ENCODE data around the gene BMAL1. TPM values are rescaled to one million over a fixed set of nuclear protein-coding genes. Genes with fewer than 3 reads are reported as not detected.

BMAL1 gene
- total RNA-seq, 1 experiment from 2014 or later, result 3.3 TPM

- TF ChIP-seq CTCF (conservative IDR thresholded peaks at IDR 0.05), result no peak
- H3K4me1 ChIP-seq (ENCODE audit: insufficient read depth, low read length), result no peaks in the 10 kb centered on the region
- no peak for DNase-seq
Observed at GRCh38 chr11:13333456-13333957, 55.9 kb downstream of the BMAL1 start.

More at GRCh38 chr11:13333456-13333957, 55.9 kb downstream of the BMAL1 start:
- H3K56ac ChIP-seq (ENCODE audit: insufficient read length, low read depth, low read length), result no peak overlapping the region
- H3K79me2 ChIP-seq (ENCODE audit: insufficient read depth, low read length), result no peaks in the 10 kb centered on the region
- H2BK20ac ChIP-seq (ENCODE audit: low read depth, low read length, poor library complexity, severe bottlenecking), result no peak overlapping the region
- H3K4ac ChIP-seq (ENCODE audit: low read depth, low read length), result no peak overlapping the region
- no peaks in the 10 kb centered on the region for H4K20me1 ChIP-seq (ENCODE audit: control insufficient read depth, insufficient read depth, insufficient read length)
- no peak overlapping the region for H3K27ac Mint-ChIP-seq
- no peak overlapping the region for H4K91ac ChIP-seq (ENCODE audit: insufficient read length, low read depth, low read length)
- peaks cover 0 to 3% of the 10 kb centered on the region in 2 experiments; a peak in 2 of 4 replicates for H3K4me1 Mint-ChIP-seq
- H3K36me3 Mint-ChIP-seq (ENCODE audit: insufficient read depth in 1 of 3, low read depth in 3 of 3), result no peaks in the 10 kb centered on the region
- H2BK12ac ChIP-seq (ENCODE audit: insufficient read length, low read depth, low read length), result no peak overlapping the region
- no peak overlapping the region for H3K4me3 Mint-ChIP-seq
- H3K9ac ChIP-seq (ENCODE audit: extremely low read depth, insufficient read length, low read length), result no peak overlapping the region
- no peak overlapping the region for H4K5ac ChIP-seq (ENCODE audit: insufficient read length, low read depth, low read length)
- H2BK120ac ChIP-seq (ENCODE audit: low read depth, low read length, poor library complexity, severe bottlenecking), result no peak overlapping the region
- no peaks in the 10 kb centered on the region for H3K79me1 ChIP-seq (ENCODE audit: insufficient read depth, low read depth, low read length, poor library complexity, severe bottlenecking)
- H3K27me3 Mint-ChIP-seq (ENCODE audit: low read depth), result no peaks in the 10 kb centered on the region
- no peak overlapping the region for H4K8ac ChIP-seq (replicated peaks; ENCODE audit: insufficient read length, low read depth, low read length)
- H3K4me2 ChIP-seq (ENCODE audit: insufficient read depth, insufficient read length, low read length), result no peak overlapping the region
- no peaks in the 10 kb centered on the region for H3K9me3 ChIP-seq (ENCODE audit: control insufficient read depth, low read depth, low read length)
- no peak overlapping the region for H2AK5ac ChIP-seq (ENCODE audit: insufficient read length, low read length)
- H3K23me2 ChIP-seq (ENCODE audit: insufficient read length, low read depth, low read length, poor library complexity, severe bottlenecking), result no peaks in the 10 kb centered on the region
- no peak overlapping the region for H2AFZ ChIP-seq (ENCODE audit: low read length)
- H3T11ph ChIP-seq (ENCODE audit: low read length), result no peak overlapping the region
- no peak overlapping the region for H3K18ac ChIP-seq (ENCODE audit: insufficient read length, low read depth, low read length)
- no peak overlapping the region for H2BK15ac ChIP-seq (ENCODE audit: low read depth, low read length)
- no peak overlapping the region for H2BK5ac ChIP-seq (ENCODE audit: insufficient read length, low read length)
- H3K27me3 ChIP-seq (ENCODE audit: insufficient read depth, low read length), result no peaks in the 10 kb centered on the region
- no peak overlapping the region for H3K14ac ChIP-seq (ENCODE audit: insufficient read depth, low read length)
- no CpG with 5 or more reads among the region's 7 CpGs for WGBS (ENCODE audit: extremely low coverage, insufficient read length, low lambda C conversion rate)
- no peak overlapping the region for H3K27ac ChIP-seq (ENCODE audit: insufficient read length, low read depth, low read length)
- H3K23ac ChIP-seq (ENCODE audit: insufficient read length, low read depth, low read length), result no peak overlapping the region
- H3K9me3 Mint-ChIP-seq, result no peaks in the 10 kb centered on the region
